Common myeloid progenitor, CD34-positive (primary cell): Measurements from ENCODE around the gene ZMPSTE24.

Experiments
- CTCF ChIA-PET: fragments of 350-600 bp; sonication (Branson Sonifier 250); formaldehyde crosslinking; loops from one replicate; lab custom pipeline; 2021; ENCODE audit warnings: antibody characterized with exemption; lab: Charles Lee
- POLR2A ChIA-PET: fragments of 350-600 bp; sonication (Branson Sonifier 250); formaldehyde crosslinking; loops from one replicate; lab custom pipeline; 2021; ENCODE audit warnings: antibody characterized with exemption; lab: Charles Lee
- DNase-seq, 3 donors: peaks; one replicate each; pipeline versions ENCODE4 v3.0.0 to v3.0.0-alpha.2; 2013
- H3K27ac ChIP-seq, 2 experiments: 1 replicate in 1 of 2; 2 replicates in 1 of 2; pipeline ENCODE4 v1.7.0; 2013; ENCODE audit warnings: inconsistent platforms in 2 of 2, low read length in 2 of 2, mild to moderate bottlenecking in 2 of 2, low read depth in 1 of 2, moderate library complexity in 1 of 2; ENCODE audit not compliant: severe bottlenecking in 2 of 2, insufficient read depth in 1 of 2, poor library complexity in 1 of 2
- H3K27me3 ChIP-seq, 5 experiments: replicated peaks in 2 of 5; 1 replicate in 3 of 5; 2 replicates in 2 of 5; pipeline versions ENCODE4 v1.6.1 to v1.7.0; 2013; ENCODE audit warnings: low read length in 4 of 5, mild to moderate bottlenecking in 2 of 5, moderate library complexity in 2 of 5, inconsistent platforms in 1 of 5; ENCODE audit not compliant: insufficient read depth in 5 of 5, control insufficient read depth in 4 of 5
- H3K36me3 ChIP-seq, 4 experiments: 1 replicate in 2 of 4; 2 replicates in 2 of 4; pipeline versions ENCODE4 v1.6.1 to v1.7.0; 2013; ENCODE audit warnings: low read length in 3 of 4, control low read depth in 1 of 4, mild to moderate bottlenecking in 1 of 4; ENCODE audit not compliant: control insufficient read depth in 4 of 4, insufficient read depth in 4 of 4
- H3K4me1 ChIP-seq, 4 experiments: 1 replicate in 3 of 4; 2 replicates in 1 of 4; pipeline versions ENCODE4 v1.6.1 to v1.7.1; 2013; ENCODE audit warnings: low read length in 3 of 4, mild to moderate bottlenecking in 3 of 4, control low read depth in 1 of 4, inconsistent platforms in 1 of 4, moderate library complexity in 1 of 4; ENCODE audit not compliant: control insufficient read depth in 4 of 4, insufficient read depth in 4 of 4; ENCODE audit errors: control extremely low read depth in 1 of 4
- H3K4me3 ChIP-seq, 7 experiments: 1 replicate in 4 of 7; 2 replicates in 3 of 7; pipeline versions ENCODE4 v1.5.1 to v1.7.0; 2013; ENCODE audit warnings: mild to moderate bottlenecking in 7 of 7, low read length in 6 of 7, moderate library complexity in 6 of 7, inconsistent platforms in 2 of 7, low read depth in 2 of 7, control low read depth in 1 of 7; ENCODE audit not compliant: insufficient read depth in 4 of 7, control insufficient read depth in 1 of 7; ENCODE audit errors: extremely low read depth in 1 of 7
- H3K9me3 ChIP-seq, 5 experiments: 1 replicate in 4 of 5; 2 replicates in 1 of 5; pipeline versions ENCODE4 v1.6.1 to v1.7.1; 2013; ENCODE audit warnings: low read length in 4 of 5, mild to moderate bottlenecking in 2 of 5, inconsistent platforms in 1 of 5, low read depth in 1 of 5, moderate library complexity in 1 of 5; ENCODE audit not compliant: control insufficient read depth in 4 of 5, insufficient read depth in 2 of 5; ENCODE audit errors: control extremely low read depth in 1 of 5
- WGBS: methylation state at CpG from one replicate; pipeline ENCODE4 v1.1.5; 2013; ENCODE audit not compliant: insufficient coverage; 5-methylcytosine and 5-hydroxymethylcytosine counted together

The ZMPSTE24 gene

DNA sequence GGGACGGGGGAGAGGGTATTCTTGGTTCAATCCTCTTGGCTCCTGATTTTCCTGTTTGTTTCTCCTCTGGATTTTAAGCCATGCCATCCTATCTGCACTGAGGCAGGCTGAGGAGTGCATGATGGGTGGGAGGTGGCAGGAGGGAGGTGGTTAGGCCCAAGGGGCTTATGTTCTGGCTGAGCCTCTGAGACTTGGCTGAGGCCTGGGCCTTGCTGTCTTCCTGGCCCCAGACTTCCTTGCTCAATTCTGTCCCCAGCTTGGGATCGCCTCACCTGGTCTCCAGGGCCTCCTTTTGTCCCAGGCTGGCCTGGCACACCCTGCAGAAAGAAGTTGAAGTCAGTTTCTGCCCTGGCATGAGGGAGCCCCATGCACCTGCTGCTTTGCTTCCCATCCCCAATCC lies 47.8 kb downstream of the ZMPSTE24 start:
- Histone ChIP-seq H3K4me1 (no peaks in the 10 kb centered on the region), H3K27ac (no peak overlapping the region), H3K27me3 (no peaks in the 10 kb centered on the region), H3K9me3 (no peaks in the 10 kb centered on the region), H3K36me3 (no peaks in the 10 kb centered on the region), H3K4me3 (no peak overlapping the region)
- DNase-seq, result no peak
- ChIA-PET CTCF (interaction anchor here (0.6 to 3.0 kb wide), 3 partner anchors 10 to 228 kb away, joined by 3 to 13 read pairs (median 5); no protein-coding TSS in a partner anchor), POLR2A (no interaction called here)
- no CpG with 5 or more reads among the region's 2 CpGs for WGBS

DNA sequence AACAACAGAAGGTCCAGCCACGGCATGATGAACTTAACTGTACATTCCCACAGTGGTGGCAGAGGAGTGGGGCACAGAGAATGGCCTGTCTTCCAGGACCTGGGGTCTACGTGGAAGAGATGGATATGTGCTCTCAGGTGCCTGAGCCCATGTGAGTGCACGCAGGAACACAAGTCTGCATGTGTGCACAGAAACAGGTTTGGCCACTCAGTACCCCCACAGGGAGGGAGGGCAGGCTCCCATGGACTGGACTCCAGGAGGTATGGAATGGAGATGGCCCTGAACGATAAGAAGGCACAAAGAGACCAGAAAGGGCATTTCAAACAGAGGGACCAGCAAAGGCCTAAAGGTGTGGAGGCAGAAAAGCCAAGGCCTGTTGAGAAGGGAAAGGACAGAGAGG lies 48.3 kb downstream of the ZMPSTE24 start:
- CTCF ChIA-PET, result interaction anchor here (2.3 kb wide), 1 partner anchor 14 kb away, joined by 5 read pairs; no protein-coding TSS in a partner anchor
- Histone ChIP-seq H3K4me1 (no peaks in the 10 kb centered on the region), H3K27ac (no peak overlapping the region), H3K4me3 (no peak overlapping the region), H3K27me3 (no peaks in the 10 kb centered on the region), H3K9me3 (no peaks in the 10 kb centered on the region), H3K36me3 (no peaks in the 10 kb centered on the region)
- DNase-seq, result no peak
- 94% methylated on average over 4 of the region's 4 CpGs for WGBS
- POLR2A ChIA-PET, result no interaction called here

DNA sequence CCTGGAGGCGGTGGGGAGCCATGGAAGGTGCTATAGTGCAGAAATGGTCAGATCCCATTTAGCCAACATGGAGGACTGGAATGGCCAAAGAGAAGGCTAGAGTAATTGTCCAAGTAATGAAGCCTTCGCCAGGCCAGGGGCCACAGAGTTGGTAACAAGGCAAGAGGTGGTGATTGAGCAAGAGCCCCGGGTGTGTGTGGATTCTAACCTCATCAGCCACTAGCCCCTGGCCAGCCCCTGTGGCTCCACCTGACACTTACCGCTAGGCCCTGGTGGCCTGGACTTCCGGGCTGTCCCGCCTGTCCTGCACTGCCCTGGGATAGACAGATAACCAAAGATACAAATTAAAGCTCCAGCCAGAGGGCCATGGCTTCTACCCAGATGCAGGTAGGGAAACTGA lies 49.1 kb downstream of the ZMPSTE24 start:
- no peaks in the 10 kb centered on the region for H3K9me3 ChIP-seq
- peaks cover 0 to 5% (median 3%) of the 10 kb centered on the region in 4 experiments for H3K4me1 ChIP-seq
- 95% methylated on average over 6 of the region's 6 CpGs for WGBS
- no peak overlapping the region for H3K27ac ChIP-seq
- no peaks in the 10 kb centered on the region for H3K36me3 ChIP-seq
- no peak for DNase-seq
- ChIA-PET POLR2A (no interaction called here), CTCF (interaction anchor here (1.0 to 2.3 kb wide), 2 partner anchors 11 to 15 kb away, joined by 4 to 5 read pairs; no protein-coding TSS in a partner anchor)
- no peaks in the 10 kb centered on the region for H3K27me3 ChIP-seq
- no peak overlapping the region for H3K4me3 ChIP-seq

DNA sequence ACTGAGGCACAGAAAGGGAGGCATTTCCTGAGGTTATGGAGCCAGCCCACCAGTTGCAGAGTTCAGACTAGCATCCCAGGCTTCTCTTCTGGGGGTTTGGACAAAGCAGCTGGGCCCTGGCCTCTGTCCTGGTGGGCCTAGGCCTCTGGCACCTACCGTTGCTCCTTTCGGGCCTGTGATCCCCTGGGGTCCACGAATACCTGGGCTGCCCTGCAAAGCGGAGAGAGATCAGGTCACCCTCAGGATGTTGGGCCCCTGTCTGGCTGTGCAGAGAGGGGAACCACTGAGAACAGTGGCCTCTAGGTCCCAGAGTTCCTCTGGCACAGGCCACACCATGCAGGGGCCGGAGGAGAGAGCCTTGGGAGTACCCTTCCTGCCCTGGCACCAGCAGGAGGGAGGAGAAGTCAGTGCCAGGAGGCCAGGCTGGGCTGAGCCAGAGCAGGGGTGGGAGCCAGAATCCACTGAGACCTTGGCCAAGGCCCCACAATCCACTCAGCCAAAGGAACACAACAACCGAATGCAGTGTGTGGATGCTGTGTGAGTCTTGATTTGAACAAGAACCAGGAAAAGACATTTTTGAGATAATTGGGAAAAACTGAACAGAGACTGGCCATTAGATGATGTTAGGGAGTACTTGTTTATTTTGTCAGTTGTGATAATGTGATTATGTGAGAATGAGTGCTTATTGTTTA lies 50.1 kb downstream of the ZMPSTE24 start:
- ChIA-PET POLR2A (no interaction called here), CTCF (interaction anchor here (1.0 kb wide), 1 partner anchor 10 kb away, joined by 4 read pairs; no protein-coding TSS in a partner anchor)
- H3K27me3 ChIP-seq, result no peaks in the 10 kb centered on the region
- WGBS, result 97% methylated on average over 6 of the region's 6 CpGs
- H3K9me3 ChIP-seq, result no peaks in the 10 kb centered on the region
- peaks cover 0 to 13% (median 9%) of the 10 kb centered on the region in 4 experiments for H3K4me1 ChIP-seq
- no peak for DNase-seq
- no peak overlapping the region for H3K4me3 ChIP-seq
- no peaks in the 10 kb centered on the region for H3K36me3 ChIP-seq
- H3K27ac ChIP-seq, result no peak overlapping the region

GRCh38 chr1:40309374-40310128 lies 51.5 kb downstream of the ZMPSTE24 start:
- POLR2A ChIA-PET, result no interaction called here
- CTCF ChIA-PET, result no interaction called here

DNA sequence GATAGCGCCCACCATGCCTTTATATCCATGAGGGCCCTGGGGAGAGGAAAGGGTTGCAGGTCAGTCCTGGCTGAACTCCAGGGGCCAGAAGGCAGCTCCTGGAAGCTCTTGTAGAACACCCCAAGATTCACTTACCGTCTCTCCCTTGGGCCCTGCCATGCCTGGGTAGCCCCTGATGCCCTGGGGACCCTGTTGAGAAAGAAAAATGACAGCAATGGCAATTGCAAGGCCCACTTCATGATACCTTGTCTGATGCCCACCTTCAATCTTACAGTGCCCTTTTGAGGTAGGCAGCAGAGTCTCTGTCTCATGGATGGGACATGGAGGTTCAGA lies 52.1 kb downstream of the ZMPSTE24 start:
- no peaks in the 10 kb centered on the region for H3K36me3 ChIP-seq
- peaks cover 0 to 25% (median 18%) of the 10 kb centered on the region in 4 experiments for H3K4me1 ChIP-seq
- H3K9me3 ChIP-seq, result no peaks in the 10 kb centered on the region
- WGBS, result 94% methylated on average over 2 of the region's 2 CpGs
- no peak overlapping the region for H3K4me3 ChIP-seq
- peaks cover 0 to 2% (median 0%) of the 10 kb centered on the region in 5 experiments for H3K27me3 ChIP-seq
- ChIA-PET CTCF (no interaction called here), POLR2A (no interaction called here)
- no peak for DNase-seq
- no peak overlapping the region for H3K27ac ChIP-seq

More at GRCh38 chr1:40309374-40310128, 51.5 kb downstream of the ZMPSTE24 start:
- H3K36me3 ChIP-seq, result no peaks in the 10 kb centered on the region
- H3K27me3 ChIP-seq, result no peaks in the 10 kb centered on the region
- WGBS, result 98% methylated on average over 6 of the region's 8 CpGs
- H3K4me3 ChIP-seq, result no peak overlapping the region
- no peaks in the 10 kb centered on the region for H3K9me3 ChIP-seq
- no peak for DNase-seq
- H3K4me1 ChIP-seq, result peaks cover 0 to 19% (median 13%) of the 10 kb centered on the region in 4 experiments
- H3K27ac ChIP-seq, result no peak overlapping the region
